HepG2 (cell line): ENCODE results near the gene GPS1. TPM values are rescaled to one million over a fixed set of nuclear protein-coding genes. Genes with fewer than 3 reads are reported as not detected.

Experiments
- ESRRA ChIP-seq: sonication (generic); formaldehyde crosslinking; IDR thresholded peaks from 2 replicates; pipeline ENCODE4 v1.5.1; 2020; ENCODE audit warnings: mild to moderate bottlenecking, low read depth, missing genetic modification reagents
- FOXK1 ChIP-seq: sonication (generic); formaldehyde crosslinking; IDR thresholded peaks from 2 replicates; pipeline ENCODE4 v1.4.0; 2020; ENCODE audit warnings: low read depth, missing genetic modification reagents, borderline replicate concordance
- GPN1 ChIP-seq: sonication (generic); formaldehyde crosslinking; IDR thresholded peaks from 2 replicates; pipeline ENCODE4 v1.5.1; 2020; ENCODE audit warnings: missing genetic modification reagents, borderline replicate concordance
- HDAC6 ChIP-seq: fragments of 200-600 bp; sonication (generic); IDR thresholded peaks from 2 replicates; pipeline ENCODE4 v1.7.0; 2017; ENCODE audit warnings: mild to moderate bottlenecking, antibody characterized with exemption, low read length, low read depth
- RFXANK ChIP-seq: IDR thresholded peaks from 2 replicates; pipeline ENCODE4 v1.6.1; 2016
- RXRA ChIP-seq: sonication (generic); formaldehyde crosslinking; IDR thresholded peaks from 2 replicates; pipeline ENCODE4 v1.5.1; 2020; ENCODE audit warnings: missing genetic modification reagents
- SRSF1 ChIP-seq: fragments of 200-400 bp; formaldehyde crosslinking; optimal IDR thresholded peaks from 2 replicates; pipeline ENCODE3; 2017; ENCODE audit warnings: mild to moderate bottlenecking, low read depth, low read length, moderate library complexity
- TAF1 ChIP-seq: sonication (generic); formaldehyde crosslinking; IDR thresholded peaks from 2 replicates; pipeline ENCODE4 v1.4.0; 2020; ENCODE audit warnings: missing genetic modification reagents
- ZNF121 ChIP-seq: sonication (generic); formaldehyde crosslinking; IDR thresholded peaks from 2 replicates; pipeline ENCODE4 v1.5.0; 2020; ENCODE audit warnings: mild to moderate bottlenecking, missing genetic modification reagents
- ZNF343 ChIP-seq: sonication (generic); formaldehyde crosslinking; IDR thresholded peaks from 2 replicates; pipeline ENCODE4 v1.4.0; 2020; ENCODE audit warnings: mild to moderate bottlenecking, missing genetic modification reagents
- ZNF530 ChIP-seq: sonication (generic); formaldehyde crosslinking; IDR thresholded peaks from 2 replicates; pipeline ENCODE4 v1.5.0; 2020; ENCODE audit warnings: low read depth, mild to moderate bottlenecking, missing genetic modification reagents
- ZNF841 ChIP-seq: sonication (generic); formaldehyde crosslinking; IDR thresholded peaks from 2 replicates; pipeline ENCODE4 v1.8.1; 2023; ENCODE audit warnings: missing genetic modification reagents, borderline replicate concordance
- polyA plus RNA-seq, 8 experiments: library from polyadenylated mRNA; depleted of rRNA in 3 of 8; stranded (reverse) in 7 of 8; unstranded in 1 of 8; fragments of >200 nt; fragmentation: Illumina TruSeq in 4 of 8; extraction: Trizol in 4 of 8; gene quantifications; 2 replicates each; pipeline versions ENCODE4 v1.2.1 to v1.2.3, GENCODE V29; 2011 to 2016; ENCODE audit warnings: low read depth in 4 of 8, missing spikeins in 1 of 8, mixed read lengths in 1 of 8; ENCODE audit not compliant: insufficient read depth in 1 of 8
- total RNA-seq, 5 experiments: library from RNA; depleted of rRNA; stranded (reverse); fragments of >200 nt; fragmentation: Illumina TruSeq; extraction: Trizol; gene quantifications; 2 replicates each; pipeline ENCODE4 v1.2.3, GENCODE V29; 2016; ENCODE audit warnings: low read depth in 1 of 5
- TF ChIP-seq, protein P1 (sequence below): sonication (generic); formaldehyde crosslinking; conservative IDR thresholded peaks from 2 replicates; pipeline ENCODE4 v1.8.0; 2022; ENCODE audit warnings: mild to moderate bottlenecking, moderate library complexity, missing genetic modification reagents
- TF ChIP-seq, protein P2 (sequence below): IDR thresholded peaks from 2 replicates; pipeline ENCODE4 v1.6.1; 2016; ENCODE audit warnings: missing compliant biosample characterization, missing genetic modification reagents, borderline replicate concordance
- TF ChIP-seq, protein P3 (sequence below): sonication (generic); formaldehyde crosslinking; IDR thresholded peaks from 2 replicates; pipeline ENCODE4 v1.9.0; 2022; ENCODE audit warnings: missing genetic modification reagents, mild to moderate bottlenecking, borderline replicate concordance
- TF ChIP-seq, protein P4 (sequence below): sonication (generic); formaldehyde crosslinking; IDR thresholded peaks from 2 replicates; pipeline ENCODE4 v1.8.1; 2023; ENCODE audit warnings: mild to moderate bottlenecking, missing genetic modification reagents
- TF ChIP-seq, protein P5 (sequence below): sonication (generic); formaldehyde crosslinking; IDR thresholded peaks from 2 replicates; pipeline ENCODE4 v1.4.0; 2020; ENCODE audit warnings: missing genetic modification reagents

Gene GPS1
- total and polyA plus RNA-seq, 2 of the 13 experiments (the other 11 are each of a cell fraction or from before 2014, with no cell fraction given): 124 to 128 TPM

DNA sequence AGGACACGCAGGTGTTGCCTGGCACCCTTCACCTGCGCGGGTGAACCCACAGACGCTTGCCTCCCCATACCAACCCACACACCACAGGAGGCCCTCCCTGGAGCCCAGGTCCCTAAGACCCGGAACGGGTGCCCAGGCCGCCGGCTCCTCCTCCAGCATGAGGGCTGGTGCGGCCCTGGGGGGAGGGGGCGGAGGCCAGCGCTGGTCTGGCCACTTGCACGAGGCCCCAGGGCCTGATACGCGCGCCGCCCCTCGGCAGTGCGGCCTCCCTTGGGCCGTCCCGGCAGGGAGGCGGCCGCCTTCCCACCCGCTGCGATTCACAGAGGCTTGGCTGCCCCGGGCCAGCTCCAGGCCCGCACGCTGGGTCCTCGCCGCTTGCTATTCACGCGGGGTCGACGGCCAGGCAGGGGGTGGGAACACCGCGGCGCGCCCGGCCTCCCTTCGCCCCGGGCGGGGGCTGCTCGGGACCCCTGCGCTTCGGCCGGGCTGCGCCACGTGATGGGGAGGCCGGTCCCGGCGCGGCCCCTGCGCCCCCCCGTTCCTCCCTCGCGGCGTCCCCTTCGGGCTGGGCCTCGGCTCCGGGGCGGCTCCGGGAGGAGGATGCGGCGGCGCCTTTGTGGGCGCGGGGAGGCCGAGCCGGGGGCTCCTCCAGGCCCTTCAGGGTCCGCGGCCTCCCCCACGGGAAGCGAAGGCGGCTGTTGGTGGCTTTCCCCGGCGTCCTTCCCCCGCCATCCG is 45.7 kb downstream of the GPS1 start (continued):
- TF ChIP-seq, protein P1, sequence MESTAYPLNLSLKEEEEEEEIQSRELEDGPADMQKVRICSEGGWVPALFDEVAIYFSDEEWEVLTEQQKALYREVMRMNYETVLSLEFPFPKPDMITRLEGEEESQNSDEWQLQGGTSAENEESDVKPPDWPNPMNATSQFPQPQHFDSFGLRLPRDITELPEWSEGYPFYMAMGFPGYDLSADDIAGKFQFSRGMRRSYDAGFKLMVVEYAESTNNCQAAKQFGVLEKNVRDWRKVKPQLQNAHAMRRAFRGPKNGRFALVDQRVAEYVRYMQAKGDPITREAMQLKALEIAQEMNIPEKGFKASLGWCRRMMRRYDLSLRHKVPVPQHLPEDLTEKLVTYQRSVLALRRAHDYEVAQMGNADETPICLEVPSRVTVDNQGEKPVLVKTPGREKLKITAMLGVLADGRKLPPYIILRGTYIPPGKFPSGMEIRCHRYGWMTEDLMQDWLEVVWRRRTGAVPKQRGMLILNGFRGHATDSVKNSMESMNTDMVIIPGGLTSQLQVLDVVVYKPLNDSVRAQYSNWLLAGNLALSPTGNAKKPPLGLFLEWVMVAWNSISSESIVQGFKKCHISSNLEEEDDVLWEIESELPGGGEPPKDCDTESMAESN: no peak; the same call in 1 of the 2 replicates
- TF ChIP-seq, protein P2, sequence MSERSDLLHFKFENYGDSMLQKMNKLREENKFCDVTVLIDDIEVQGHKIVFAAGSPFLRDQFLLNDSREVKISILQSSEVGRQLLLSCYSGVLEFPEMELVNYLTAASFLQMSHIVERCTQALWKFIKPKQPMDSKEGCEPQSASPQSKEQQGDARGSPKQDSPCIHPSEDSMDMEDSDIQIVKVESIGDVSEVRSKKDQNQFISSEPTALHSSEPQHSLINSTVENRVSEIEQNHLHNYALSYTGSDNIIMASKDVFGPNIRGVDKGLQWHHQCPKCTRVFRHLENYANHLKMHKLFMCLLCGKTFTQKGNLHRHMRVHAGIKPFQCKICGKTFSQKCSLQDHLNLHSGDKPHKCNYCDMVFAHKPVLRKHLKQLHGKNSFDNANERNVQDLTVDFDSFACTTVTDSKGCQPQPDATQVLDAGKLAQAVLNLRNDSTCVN (CRISPR knock-in tag): no peak
- TF ChIP-seq ZNF530 (CRISPR knock-in tag) (no peak), TAF1 (CRISPR knock-in tag) (peak; percentile 52), ZNF343 (no peak; the same call in 1 of the 2 replicates), ZNF121 (0 out of 2 replicates have a peak, but pooled peaks have one; percentile 42), ESRRA (CRISPR knock-in tag) (no peak), HDAC6 (no peak), GPN1 (CRISPR knock-in tag) (no peak), RXRA (CRISPR knock-in tag) (no peak; the same call in 1 of the 2 replicates), RFXANK (CRISPR knock-in tag) (no peak), ZNF841 (CRISPR knock-in tag) (0 out of 2 replicates have a peak, but pooled peaks have one; percentile 23), SRSF1 (no peak), FOXK1 (CRISPR knock-in tag) (no peak)
- TF ChIP-seq, protein P3, sequence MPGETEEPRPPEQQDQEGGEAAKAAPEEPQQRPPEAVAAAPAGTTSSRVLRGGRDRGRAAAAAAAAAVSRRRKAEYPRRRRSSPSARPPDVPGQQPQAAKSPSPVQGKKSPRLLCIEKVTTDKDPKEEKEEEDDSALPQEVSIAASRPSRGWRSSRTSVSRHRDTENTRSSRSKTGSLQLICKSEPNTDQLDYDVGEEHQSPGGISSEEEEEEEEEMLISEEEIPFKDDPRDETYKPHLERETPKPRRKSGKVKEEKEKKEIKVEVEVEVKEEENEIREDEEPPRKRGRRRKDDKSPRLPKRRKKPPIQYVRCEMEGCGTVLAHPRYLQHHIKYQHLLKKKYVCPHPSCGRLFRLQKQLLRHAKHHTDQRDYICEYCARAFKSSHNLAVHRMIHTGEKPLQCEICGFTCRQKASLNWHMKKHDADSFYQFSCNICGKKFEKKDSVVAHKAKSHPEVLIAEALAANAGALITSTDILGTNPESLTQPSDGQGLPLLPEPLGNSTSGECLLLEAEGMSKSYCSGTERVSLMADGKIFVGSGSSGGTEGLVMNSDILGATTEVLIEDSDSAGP (CRISPR knock-in tag): peak; percentile 42
- TF ChIP-seq, protein P4, sequence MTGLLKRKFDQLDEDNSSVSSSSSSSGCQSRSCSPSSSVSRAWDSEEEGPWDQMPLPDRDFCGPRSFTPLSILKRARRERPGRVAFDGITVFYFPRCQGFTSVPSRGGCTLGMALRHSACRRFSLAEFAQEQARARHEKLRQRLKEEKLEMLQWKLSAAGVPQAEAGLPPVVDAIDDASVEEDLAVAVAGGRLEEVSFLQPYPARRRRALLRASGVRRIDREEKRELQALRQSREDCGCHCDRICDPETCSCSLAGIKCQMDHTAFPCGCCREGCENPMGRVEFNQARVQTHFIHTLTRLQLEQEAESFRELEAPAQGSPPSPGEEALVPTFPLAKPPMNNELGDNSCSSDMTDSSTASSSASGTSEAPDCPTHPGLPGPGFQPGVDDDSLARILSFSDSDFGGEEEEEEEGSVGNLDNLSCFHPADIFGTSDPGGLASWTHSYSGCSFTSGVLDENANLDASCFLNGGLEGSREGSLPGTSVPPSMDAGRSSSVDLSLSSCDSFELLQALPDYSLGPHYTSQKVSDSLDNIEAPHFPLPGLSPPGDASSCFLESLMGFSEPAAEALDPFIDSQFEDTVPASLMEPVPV (CRISPR knock-in tag): no peak
- TF ChIP-seq, protein P5, sequence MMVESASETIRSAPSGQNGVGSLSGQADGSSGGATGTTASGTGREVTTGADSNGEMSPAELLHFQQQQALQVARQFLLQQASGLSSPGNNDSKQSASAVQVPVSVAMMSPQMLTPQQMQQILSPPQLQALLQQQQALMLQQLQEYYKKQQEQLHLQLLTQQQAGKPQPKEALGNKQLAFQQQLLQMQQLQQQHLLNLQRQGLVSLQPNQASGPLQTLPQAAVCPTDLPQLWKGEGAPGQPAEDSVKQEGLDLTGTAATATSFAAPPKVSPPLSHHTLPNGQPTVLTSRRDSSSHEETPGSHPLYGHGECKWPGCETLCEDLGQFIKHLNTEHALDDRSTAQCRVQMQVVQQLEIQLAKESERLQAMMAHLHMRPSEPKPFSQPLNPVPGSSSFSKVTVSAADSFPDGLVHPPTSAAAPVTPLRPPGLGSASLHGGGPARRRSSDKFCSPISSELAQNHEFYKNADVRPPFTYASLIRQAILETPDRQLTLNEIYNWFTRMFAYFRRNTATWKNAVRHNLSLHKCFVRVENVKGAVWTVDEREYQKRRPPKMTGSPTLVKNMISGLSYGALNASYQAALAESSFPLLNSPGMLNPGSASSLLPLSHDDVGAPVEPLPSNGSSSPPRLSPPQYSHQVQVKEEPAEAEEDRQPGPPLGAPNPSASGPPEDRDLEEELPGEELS (CRISPR knock-in tag): no peak
